Measurements from ENCODE around the gene ARHGAP31. TPM values are rescaled to one million over a fixed set of nuclear protein-coding genes. Genes with fewer than 3 reads are reported as not detected.

The ARHGAP31 gene
- polyA plus RNA-seq, 4 donors, result 0.89 to 6.4 (median 4.0) TPM

- H3K9me3 ChIP-seq (ENCODE audit: control insufficient read depth in 2 of 2, insufficient read depth in 1 of 2, low read depth in 1 of 2, low read length in 1 of 2), result no peaks in the 10 kb centered on the region
- 82 to 95% (median 91%) methylated on average over 3 of the region's 3 CpGs for WGBS, 3 donors
- H3K36me3 ChIP-seq (ENCODE audit: control insufficient read depth in 3 of 3, insufficient read depth in 2 of 3, low read depth in 1 of 3, low read length in 3 of 3), result peaks cover 0 to 4% (median 0%) of the 10 kb centered on the region in 3 donors
- no peaks in the 10 kb centered on the region for H3K27me3 ChIP-seq (ENCODE audit: control insufficient read depth in 3 of 3, insufficient read depth in 3 of 3, low read length in 3 of 3)
- H3K4me3 ChIP-seq (ENCODE audit: low read depth in 1 of 3, low read length in 3 of 3), result no peak overlapping the region
- FAIRE-seq (no peak), DNase-seq (no peak)
- peaks cover 0 to 1% (median 0%) of the 10 kb centered on the region in 3 donors for H3K4me1 ChIP-seq (ENCODE audit: control insufficient read depth in 3 of 3, insufficient read depth in 2 of 3, low read depth in 1 of 3, low read length in 2 of 3)
- H3K27ac ChIP-seq (ENCODE audit: low read depth in 1 of 3, low read length in 2 of 3), result no peak overlapping the region
Observed at GRCh38 chr3:119310071-119310470, 15.9 kb downstream of the ARHGAP31 start.

- 72 to 75% (median 73%) methylated on average over 10 of the region's 10 CpGs for WGBS, 3 donors
- H3K9me3 ChIP-seq (ENCODE audit: control insufficient read depth in 2 of 2, insufficient read depth in 1 of 2, low read depth in 1 of 2, low read length in 1 of 2), result no peaks in the 10 kb centered on the region
- no peak overlapping the region for H3K4me3 ChIP-seq (ENCODE audit: low read depth in 1 of 3, low read length in 3 of 3)
- H3K36me3 ChIP-seq (ENCODE audit: control insufficient read depth in 3 of 3, insufficient read depth in 2 of 3, low read depth in 1 of 3, low read length in 3 of 3), result peaks cover 0 to 4% (median 0%) of the 10 kb centered on the region in 3 donors
- H3K27me3 ChIP-seq (ENCODE audit: control insufficient read depth in 3 of 3, insufficient read depth in 3 of 3, low read length in 3 of 3), result no peaks in the 10 kb centered on the region
- H3K4me1 ChIP-seq (ENCODE audit: control insufficient read depth in 3 of 3, insufficient read depth in 2 of 3, low read depth in 1 of 3, low read length in 2 of 3), result no peaks in the 10 kb centered on the region
- DNase-seq (no peak), FAIRE-seq (no peak)
- no peak overlapping the region for H3K27ac ChIP-seq (ENCODE audit: low read depth in 1 of 3, low read length in 2 of 3)
Observed at GRCh38 chr3:119311081-119311925, 17.1 kb downstream of the ARHGAP31 start.

GRCh38 chr3:119313461-119313860 is 19.3 kb downstream of the ARHGAP31 start:
- no peak overlapping the region for H3K27ac ChIP-seq (ENCODE audit: low read depth in 1 of 3, low read length in 2 of 3)
- no peaks in the 10 kb centered on the region for H3K27me3 ChIP-seq (ENCODE audit: control insufficient read depth in 3 of 3, insufficient read depth in 3 of 3, low read length in 3 of 3)
- H3K4me3 ChIP-seq (ENCODE audit: low read depth in 1 of 3, low read length in 3 of 3), result no peak overlapping the region
- no peaks in the 10 kb centered on the region for H3K9me3 ChIP-seq (ENCODE audit: control insufficient read depth in 2 of 2, insufficient read depth in 1 of 2, low read depth in 1 of 2, low read length in 1 of 2)
- no peak for FAIRE-seq
- peaks cover 0 to 4% (median 0%) of the 10 kb centered on the region in 3 donors for H3K36me3 ChIP-seq (ENCODE audit: control insufficient read depth in 3 of 3, insufficient read depth in 2 of 3, low read depth in 1 of 3, low read length in 3 of 3)
- WGBS, 3 donors, result 75 to 84% (median 75%) methylated on average over 3 of the region's 3 CpGs
- H3K4me1 ChIP-seq (ENCODE audit: control insufficient read depth in 3 of 3, insufficient read depth in 2 of 3, low read depth in 1 of 3, low read length in 2 of 3), result no peaks in the 10 kb centered on the region
- DNase-seq, result no peak

- FAIRE-seq (no peak), DNase-seq (no peak)
- 78 to 100% (median 88%) methylated on average over 1 of the region's 1 CpG for WGBS, 3 donors
- Histone ChIP-seq H3K27ac (ENCODE audit: low read depth in 1 of 3, low read length in 2 of 3) (no peak overlapping the region), H3K4me3 (ENCODE audit: low read depth in 1 of 3, low read length in 3 of 3) (no peak overlapping the region), H3K36me3 (ENCODE audit: control insufficient read depth in 3 of 3, insufficient read depth in 2 of 3, low read depth in 1 of 3, low read length in 3 of 3) (no peaks in the 10 kb centered on the region), H3K9me3 (ENCODE audit: control insufficient read depth in 2 of 2, insufficient read depth in 1 of 2, low read depth in 1 of 2, low read length in 1 of 2) (no peaks in the 10 kb centered on the region), H3K27me3 (ENCODE audit: control insufficient read depth in 3 of 3, insufficient read depth in 3 of 3, low read length in 3 of 3) (no peaks in the 10 kb centered on the region), H3K4me1 (ENCODE audit: control insufficient read depth in 3 of 3, insufficient read depth in 2 of 3, low read depth in 1 of 3, low read length in 2 of 3) (no peaks in the 10 kb centered on the region)
Observed at GRCh38 chr3:119314821-119315220, 20.6 kb downstream of the ARHGAP31 start.

- no peak for DNase-seq
- Histone ChIP-seq H3K27ac (ENCODE audit: low read depth in 1 of 3, low read length in 2 of 3) (no peak overlapping the region), H3K4me1 (ENCODE audit: control insufficient read depth in 3 of 3, insufficient read depth in 2 of 3, low read depth in 1 of 3, low read length in 2 of 3) (no peaks in the 10 kb centered on the region), H3K36me3 (ENCODE audit: control insufficient read depth in 3 of 3, insufficient read depth in 2 of 3, low read depth in 1 of 3, low read length in 3 of 3) (no peaks in the 10 kb centered on the region), H3K4me3 (ENCODE audit: low read depth in 1 of 3, low read length in 3 of 3) (no peak overlapping the region), H3K27me3 (ENCODE audit: control insufficient read depth in 3 of 3, insufficient read depth in 3 of 3, low read length in 3 of 3) (no peaks in the 10 kb centered on the region), H3K9me3 (ENCODE audit: control insufficient read depth in 2 of 2, insufficient read depth in 1 of 2, low read depth in 1 of 2, low read length in 1 of 2) (no peaks in the 10 kb centered on the region)
- no peak for FAIRE-seq
- WGBS, 3 donors, result 59 to 76% (median 76%) methylated on average over 3 of the region's 3 CpGs
Observed at GRCh38 chr3:119315600-119316312, 21.6 kb downstream of the ARHGAP31 start.

GRCh38 chr3:119316313-119316670 is 22.1 kb downstream of the ARHGAP31 start:
- Histone ChIP-seq H3K4me1 (ENCODE audit: control insufficient read depth in 3 of 3, insufficient read depth in 2 of 3, low read depth in 1 of 3, low read length in 2 of 3) (no peaks in the 10 kb centered on the region), H3K36me3 (ENCODE audit: control insufficient read depth in 3 of 3, insufficient read depth in 2 of 3, low read depth in 1 of 3, low read length in 3 of 3) (no peaks in the 10 kb centered on the region), H3K27ac (ENCODE audit: low read depth in 1 of 3, low read length in 2 of 3) (no peak overlapping the region), H3K9me3 (ENCODE audit: control insufficient read depth in 2 of 2, insufficient read depth in 1 of 2, low read depth in 1 of 2, low read length in 1 of 2) (no peaks in the 10 kb centered on the region), H3K4me3 (ENCODE audit: low read depth in 1 of 3, low read length in 3 of 3) (no peak overlapping the region), H3K27me3 (ENCODE audit: control insufficient read depth in 3 of 3, insufficient read depth in 3 of 3, low read length in 3 of 3) (no peaks in the 10 kb centered on the region)
- no peak for FAIRE-seq
- DNase-seq, result no peak

GRCh38 chr3:119318876-119319275 is 24.7 kb downstream of the ARHGAP31 start:
- peaks cover 0 to 7% (median 4%) of the 10 kb centered on the region in 3 donors for H3K4me1 ChIP-seq (ENCODE audit: control insufficient read depth in 3 of 3, insufficient read depth in 2 of 3, low read depth in 1 of 3, low read length in 2 of 3)
- H3K9me3 ChIP-seq (ENCODE audit: control insufficient read depth in 2 of 2, insufficient read depth in 1 of 2, low read depth in 1 of 2, low read length in 1 of 2), result no peaks in the 10 kb centered on the region
- FAIRE-seq (no peak), DNase-seq (no peak)
- WGBS, 3 donors, result 56 to 79% (median 63%) methylated on average over 3 of the region's 3 CpGs
- H3K27me3 ChIP-seq (ENCODE audit: control insufficient read depth in 3 of 3, insufficient read depth in 3 of 3, low read length in 3 of 3), result no peaks in the 10 kb centered on the region
- no peak overlapping the region for H3K4me3 ChIP-seq (ENCODE audit: low read depth in 1 of 3, low read length in 3 of 3)
- no peaks in the 10 kb centered on the region for H3K36me3 ChIP-seq (ENCODE audit: control insufficient read depth in 3 of 3, insufficient read depth in 2 of 3, low read depth in 1 of 3, low read length in 3 of 3)
- H3K27ac ChIP-seq (ENCODE audit: low read depth in 1 of 3, low read length in 2 of 3), result no peak overlapping the region

- Histone ChIP-seq H3K27me3 (ENCODE audit: control insufficient read depth in 3 of 3, insufficient read depth in 3 of 3, low read length in 3 of 3) (no peaks in the 10 kb centered on the region), H3K36me3 (ENCODE audit: control insufficient read depth in 3 of 3, insufficient read depth in 2 of 3, low read depth in 1 of 3, low read length in 3 of 3) (no peaks in the 10 kb centered on the region), H3K4me3 (ENCODE audit: low read depth in 1 of 3, low read length in 3 of 3) (no peak overlapping the region), H3K4me1 (ENCODE audit: control insufficient read depth in 3 of 3, insufficient read depth in 2 of 3, low read depth in 1 of 3, low read length in 2 of 3) (peaks cover 0 to 7% (median 4%) of the 10 kb centered on the region in 3 donors), H3K9me3 (ENCODE audit: control insufficient read depth in 2 of 2, insufficient read depth in 1 of 2, low read depth in 1 of 2, low read length in 1 of 2) (no peaks in the 10 kb centered on the region), H3K27ac (ENCODE audit: low read depth in 1 of 3, low read length in 2 of 3) (no peak overlapping the region)
- 84 to 90% (median 89%) methylated on average over 4 of the region's 4 CpGs for WGBS, 3 donors
- DNase-seq, result no peak
- no peak for FAIRE-seq
Observed at GRCh38 chr3:119319311-119319710, 25.1 kb downstream of the ARHGAP31 start.
